ENCODE data around the gene LIF.

Gene LIF

GRCh38 chr22:30223303-30223702, 23.3 kb downstream of the LIF start:
- DNase-seq (ENCODE audit: low read depth) = no peak
- TF ChIP-seq CTCF (conservative IDR thresholded peaks at IDR 0.05; ENCODE audit: control insufficient read depth, insufficient read depth, low read depth, low read length) = no peak
- no peak overlapping the region for H3K4me3 ChIP-seq (ENCODE audit: control insufficient read depth, low read depth, low read length)

GRCh38 chr22:30222321-30222720, 24.2 kb downstream of the LIF start:
- no peak for DNase-seq (ENCODE audit: low read depth)
- TF ChIP-seq CTCF (conservative IDR thresholded peaks at IDR 0.05; ENCODE audit: control insufficient read depth, insufficient read depth, low read depth, low read length) = no peak
- H3K4me3 ChIP-seq (ENCODE audit: control insufficient read depth, low read depth, low read length) = no peak overlapping the region

- no peak for DNase-seq (ENCODE audit: low read depth)
- H3K4me3 ChIP-seq (ENCODE audit: control insufficient read depth, low read depth, low read length) = no peak overlapping the region
- no peak for TF ChIP-seq CTCF (conservative IDR thresholded peaks at IDR 0.05; ENCODE audit: control insufficient read depth, insufficient read depth, low read depth, low read length)
Observed at GRCh38 chr22:30221121-30221992, 25.2 kb downstream of the LIF start.

- no peak overlapping the region for H3K4me3 ChIP-seq (ENCODE audit: control insufficient read depth, low read depth, low read length)
- DNase-seq (ENCODE audit: low read depth) = no peak
- no peak for TF ChIP-seq CTCF (conservative IDR thresholded peaks at IDR 0.05; ENCODE audit: control insufficient read depth, insufficient read depth, low read depth, low read length)
Observed at GRCh38 chr22:30220338-30221012, 26.1 kb downstream of the LIF start.

GRCh38 chr22:30219668-30220278, 26.8 kb downstream of the LIF start:
- no peak for TF ChIP-seq CTCF (conservative IDR thresholded peaks at IDR 0.05; ENCODE audit: control insufficient read depth, insufficient read depth, low read depth, low read length)

GRCh38 chr22:30219049-30219654, 27.4 kb downstream of the LIF start:
- no peak overlapping the region for H3K4me3 ChIP-seq (ENCODE audit: control insufficient read depth, low read depth, low read length)
- DNase-seq (ENCODE audit: low read depth) = no peak
- no peak for TF ChIP-seq CTCF (conservative IDR thresholded peaks at IDR 0.05; ENCODE audit: control insufficient read depth, insufficient read depth, low read depth, low read length)

More at GRCh38 chr22:30219668-30220278, 26.8 kb downstream of the LIF start:
- H3K4me3 ChIP-seq (ENCODE audit: control insufficient read depth, low read depth, low read length) = no peak overlapping the region
- DNase-seq (ENCODE audit: low read depth) = no peak

All from fibroblast of mammary gland (primary cell).